RCC 7860 (cell line): ENCODE data around the gene TMEM154.

Source experiments
- DNase-seq: peaks from one replicate; pipeline ENCODE4 v3.0.0-alpha.2; 2015; ENCODE audit warnings: low spot score
- FAIRE-seq: peaks from 2 replicates; lab custom pipeline; 2012; peaks lifted over from hg19 to GRCh38; lab: Jason Lieb, UNC

The TMEM154 gene

GRCh38 chr4:152601156-152601555, 78.6 kb downstream of the TMEM154 start:
- DNase-seq (no peak), FAIRE-seq (no peak)

GRCh38 chr4:152599636-152600035, 80.2 kb downstream of the TMEM154 start:
- FAIRE-seq (no peak), DNase-seq (no peak)

GRCh38 chr4:152599095-152599494, 80.7 kb downstream of the TMEM154 start:
- FAIRE-seq, result no peak

GRCh38 chr4:152598454-152598853, 81.3 kb downstream of the TMEM154 start:
- no peak for FAIRE-seq
- DNase-seq, result no peak

More at GRCh38 chr4:152599095-152599494, 80.7 kb downstream of the TMEM154 start:
- no peak for DNase-seq

- FAIRE-seq, result peak; percentile 79
- DNase-seq, result peak; percentile 43
These were observed 84.5 kb downstream of the TMEM154 start for GRCh38 chr4:152594978-152595925.

- DNase-seq (no peak), FAIRE-seq (no peak)
These were observed 85.7 kb downstream of the TMEM154 start for GRCh38 chr4:152594057-152594456.

- DNase-seq (no peak), FAIRE-seq (no peak)
These were observed 87.9 kb downstream of the TMEM154 start for GRCh38 chr4:152591876-152592275.

GRCh38 chr4:152591396-152591795, 88.4 kb downstream of the TMEM154 start:
- DNase-seq (no peak), FAIRE-seq (no peak)

- peak; percentile 67 for DNase-seq
- FAIRE-seq, result peak; percentile 45
These were observed 89.4 kb downstream of the TMEM154 start for GRCh38 chr4:152590179-152591031.

- DNase-seq, result no peak
- no peak for FAIRE-seq
These were observed 90.9 kb downstream of the TMEM154 start for GRCh38 chr4:152588869-152589268.

GRCh38 chr4:152587127-152587526, 92.7 kb downstream of the TMEM154 start:
- FAIRE-seq (no peak), DNase-seq (no peak)

GRCh38 chr4:152586668-152587067, 93.1 kb downstream of the TMEM154 start:
- DNase-seq, result no peak
- no peak for FAIRE-seq

- DNase-seq (no peak), FAIRE-seq (no peak)
These were observed 94.8 kb downstream of the TMEM154 start for GRCh38 chr4:152585023-152585441.

- peak; percentile 55 for FAIRE-seq
- peak; percentile 7 for DNase-seq
These were observed 98.1 kb downstream of the TMEM154 start for GRCh38 chr4:152581536-152582160.

GRCh38 chr4:152579916-152580315, 99.9 kb downstream of the TMEM154 start:
- DNase-seq (no peak), FAIRE-seq (no peak)

- no peak for FAIRE-seq
- no peak for DNase-seq
These were observed 100.6 kb downstream of the TMEM154 start for GRCh38 chr4:152579107-152579764.

- no peak for FAIRE-seq
These were observed 101.1 kb downstream of the TMEM154 start for GRCh38 chr4:152578670-152579069.

GRCh38 chr4:152577708-152578396, 101.9 kb downstream of the TMEM154 start:
- DNase-seq (no peak), FAIRE-seq (no peak)

More at GRCh38 chr4:152578670-152579069, 101.1 kb downstream of the TMEM154 start:
- no peak for DNase-seq

GRCh38 chr4:152575533-152575932, 104.3 kb downstream of the TMEM154 start:
- DNase-seq (no peak), FAIRE-seq (no peak)

GRCh38 chr4:152573861-152574260, 105.9 kb downstream of the TMEM154 start:
- FAIRE-seq (no peak), DNase-seq (no peak)
